Thoracic aorta (tissue), 2 donors: ENCODE measurements around the gene FREM2. TPM values are rescaled to one million over a fixed set of nuclear protein-coding genes. Genes with fewer than 3 reads are reported as not detected.

ENCODE experiments used
- ATAC-seq: fragments of 150-250 bp; one replicate; pipeline ENCODE4 v1.8.0; 2017; ENCODE audit warnings: low read depth; ENCODE audit not compliant: insufficient number of reproducible peaks, low FRiP score
- DNase-seq: peaks from one replicate; pipeline ENCODE4 v3.0.0-alpha.2; 2020; ENCODE audit warnings: low spot score
- H3K27ac ChIP-seq, 2 donors: fragments of 200-600 bp; sonication (generic); 1 replicate in 1 of 2; 2 replicates in 1 of 2; pipeline ENCODE4 v1.5.1; 2016; ENCODE audit warnings: mild to moderate bottlenecking in 2 of 2, moderate library complexity in 2 of 2
- H3K27me3 ChIP-seq: fragments of 200-600 bp; sonication (generic); replicated peaks from 2 replicates; pipeline ENCODE4 v1.6.0; 2016; ENCODE audit warnings: mild to moderate bottlenecking; ENCODE audit not compliant: insufficient read depth
- H3K36me3 ChIP-seq: fragments of 200-600 bp; sonication (generic); one replicate; pipeline ENCODE4 v1.5.1; 2016
- H3K4me1 ChIP-seq, 2 donors: fragments of 200-600 bp; sonication (generic); 1 replicate in 1 of 2; 2 replicates in 1 of 2; pipeline versions ENCODE4 v1.5.1 to v1.6.0; 2016; ENCODE audit warnings: low read depth in 2 of 2, mild to moderate bottlenecking in 1 of 2; ENCODE audit not compliant: control insufficient read depth in 1 of 2
- H3K4me3 ChIP-seq: fragments of 200-600 bp; sonication (generic); 2 replicates; pipeline ENCODE4 v1.5.1; 2016; ENCODE audit warnings: mild to moderate bottlenecking
- H3K9me3 ChIP-seq: fragments of 200-600 bp; sonication (generic); 2 replicates; pipeline ENCODE4 v1.5.1; 2016
- CTCF ChIP-seq: fragments of 200-600 bp; sonication (generic); IDR thresholded peaks from one replicate; pipeline ENCODE4 v1.5.1; 2019; ENCODE audit warnings: antibody characterized with exemption
- total RNA-seq, 2 donors: library from RNA; depleted of rRNA; stranded (reverse); fragments of >200 nt; gene quantifications; one replicate each; pipeline versions ENCODE4 v1.1.0 to v1.2.3, GENCODE V29; 2016

FREM2 gene
- total RNA-seq: under 1 TPM in 1 of 2 donors, not detected in 1; 0.14 TPM

GRCh38 chr13:38686577-38687245, at the start of gene FREM2:
FREM2 (plus strand) TSS chr13:38687077; CDS start chr13:38687345, 268 bp downstream.
- Histone ChIP-seq H3K27me3 (no peaks in the 10 kb centered on the region), H3K4me1 (peaks cover 0 to 18% of the 10 kb centered on the region in 2 donors), H3K27ac (no peak within 1 kb of the TSS), H3K36me3 (no peaks in the 10 kb centered on the region), H3K4me3 (peak within 1 kb of the TSS; percentile 60), H3K9me3 (no peaks in the 10 kb centered on the region)
- DNase-seq (no peak), ATAC-seq (no peak)
- TF ChIP-seq CTCF: no peak

GRCh38 chr13:38637576-38637975, 49.3 kb upstream of the FREM2 start:
- Histone ChIP-seq H3K9me3 (no peaks in the 10 kb centered on the region), H3K27ac (no peak overlapping the region), H3K27me3 (no peaks in the 10 kb centered on the region), H3K36me3 (no peaks in the 10 kb centered on the region), H3K4me3 (no peak overlapping the region), H3K4me1 (no peaks in the 10 kb centered on the region)
- ATAC-seq (no peak), DNase-seq (no peak)
- TF ChIP-seq CTCF: no peak

- Histone ChIP-seq H3K36me3 (no peaks in the 10 kb centered on the region), H3K27ac (no peak overlapping the region), H3K4me3 (no peak overlapping the region), H3K27me3 (no peaks in the 10 kb centered on the region), H3K9me3 (no peaks in the 10 kb centered on the region), H3K4me1 (no peaks in the 10 kb centered on the region)
- no peak for TF ChIP-seq CTCF
- ATAC-seq (no peak), DNase-seq (no peak)
These were observed 45.5 kb upstream of the FREM2 start for GRCh38 chr13:38641164-38641948.

GRCh38 chr13:38647312-38647711, 39.6 kb upstream of the FREM2 start:
- Histone ChIP-seq H3K27me3 (no peaks in the 10 kb centered on the region), H3K27ac (no peak overlapping the region), H3K4me1 (no peaks in the 10 kb centered on the region), H3K36me3 (no peaks in the 10 kb centered on the region), H3K4me3 (no peak overlapping the region), H3K9me3 (no peaks in the 10 kb centered on the region)
- ATAC-seq: no peak
- DNase-seq: no peak
- TF ChIP-seq CTCF: no peak

- ATAC-seq (no peak), DNase-seq (no peak)
- Histone ChIP-seq H3K27ac (no peak overlapping the region), H3K36me3 (no peaks in the 10 kb centered on the region), H3K9me3 (no peaks in the 10 kb centered on the region), H3K27me3 (no peaks in the 10 kb centered on the region), H3K4me1 (no peaks in the 10 kb centered on the region), H3K4me3 (no peak overlapping the region)
- TF ChIP-seq CTCF: no peak
These were observed 38.0 kb upstream of the FREM2 start for GRCh38 chr13:38648912-38649311.
